ENCODE data around the gene STAT4. TPM values are rescaled to one million over a fixed set of nuclear protein-coding genes. Genes with fewer than 3 reads are reported as not detected.

The STAT4 gene
- total RNA-seq, 1 donor from 2014 or later, result 0.46 TPM

DNA sequence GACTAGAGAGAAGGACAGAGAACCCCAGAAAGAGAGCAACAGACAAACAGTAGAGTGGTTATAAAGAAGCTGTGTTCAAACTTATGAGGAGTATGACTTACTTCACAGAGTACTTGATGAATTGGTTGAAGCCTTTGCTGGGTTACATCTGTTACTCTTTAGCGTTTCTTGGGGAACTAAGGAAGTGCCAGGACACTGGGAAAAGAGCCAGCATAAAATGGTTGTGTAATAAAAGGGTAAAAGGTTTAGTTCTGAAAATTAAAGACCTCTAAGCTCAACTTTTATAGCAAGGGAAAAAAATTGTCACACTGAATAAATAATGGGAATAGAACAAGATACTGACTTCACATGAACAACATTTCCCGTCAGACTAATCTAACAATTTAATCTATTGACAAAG lies 17.0 kb upstream of the STAT4 start:
- TF ChIP-seq, protein P1, sequence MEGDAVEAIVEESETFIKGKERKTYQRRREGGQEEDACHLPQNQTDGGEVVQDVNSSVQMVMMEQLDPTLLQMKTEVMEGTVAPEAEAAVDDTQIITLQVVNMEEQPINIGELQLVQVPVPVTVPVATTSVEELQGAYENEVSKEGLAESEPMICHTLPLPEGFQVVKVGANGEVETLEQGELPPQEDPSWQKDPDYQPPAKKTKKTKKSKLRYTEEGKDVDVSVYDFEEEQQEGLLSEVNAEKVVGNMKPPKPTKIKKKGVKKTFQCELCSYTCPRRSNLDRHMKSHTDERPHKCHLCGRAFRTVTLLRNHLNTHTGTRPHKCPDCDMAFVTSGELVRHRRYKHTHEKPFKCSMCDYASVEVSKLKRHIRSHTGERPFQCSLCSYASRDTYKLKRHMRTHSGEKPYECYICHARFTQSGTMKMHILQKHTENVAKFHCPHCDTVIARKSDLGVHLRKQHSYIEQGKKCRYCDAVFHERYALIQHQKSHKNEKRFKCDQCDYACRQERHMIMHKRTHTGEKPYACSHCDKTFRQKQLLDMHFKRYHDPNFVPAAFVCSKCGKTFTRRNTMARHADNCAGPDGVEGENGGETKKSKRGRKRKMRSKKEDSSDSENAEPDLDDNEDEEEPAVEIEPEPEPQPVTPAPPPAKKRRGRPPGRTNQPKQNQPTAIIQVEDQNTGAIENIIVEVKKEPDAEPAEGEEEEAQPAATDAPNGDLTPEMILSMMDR (IDR thresholded peaks at IDR 0.05; ENCODE audit: insufficient read depth, low read length, poor library complexity, severe bottlenecking), result no peak
- no peaks in the 10 kb centered on the region for H3K36me3 ChIP-seq (ENCODE audit: control insufficient read depth, insufficient read depth, low read length)
- no peaks in the 10 kb centered on the region for H3K27me3 ChIP-seq (ENCODE audit: control insufficient read depth, insufficient read depth, low read length)
- no peak overlapping the region for H3K4me3 ChIP-seq (ENCODE audit: low read depth, low read length)
- no peak for DNase-seq (ENCODE audit: low read depth)

DNA sequence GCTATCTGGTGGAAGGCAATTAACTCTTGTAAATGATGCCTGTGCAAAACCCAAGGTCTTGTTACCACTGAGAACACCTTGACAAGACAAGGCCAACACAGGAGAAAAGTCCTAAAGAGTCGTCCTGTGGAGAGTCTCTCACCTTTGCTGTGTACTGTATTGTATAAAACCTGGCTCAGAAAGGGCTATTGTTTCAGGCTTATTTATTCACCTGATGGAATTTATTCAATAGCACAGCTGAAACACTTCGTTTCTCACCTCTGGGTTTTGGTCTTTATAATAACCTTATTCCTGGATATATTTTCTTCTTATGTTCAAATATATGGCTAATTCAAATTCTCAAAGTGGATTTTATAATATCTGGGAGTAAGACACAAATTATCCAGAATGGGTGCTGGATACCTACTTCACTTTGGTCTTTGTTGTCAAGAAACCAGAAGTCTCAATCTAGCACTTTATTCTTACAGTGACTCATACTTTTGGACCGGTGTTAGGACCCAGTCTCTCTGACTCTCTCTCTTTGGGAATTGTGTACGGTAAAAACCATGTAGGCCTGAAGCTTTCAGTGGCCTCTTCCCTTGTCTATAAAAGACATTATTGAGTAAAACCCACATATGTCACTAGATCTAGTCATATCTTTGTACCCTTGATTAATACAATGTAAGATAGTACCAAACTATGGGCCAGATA lies 16.1 kb upstream of the STAT4 start:
- no peak for DNase-seq (ENCODE audit: low read depth)
- Histone ChIP-seq H3K36me3 (ENCODE audit: control insufficient read depth, insufficient read depth, low read length) (no peaks in the 10 kb centered on the region), H3K27me3 (ENCODE audit: control insufficient read depth, insufficient read depth, low read length) (no peaks in the 10 kb centered on the region), H3K4me3 (ENCODE audit: low read depth, low read length) (no peak overlapping the region)
- TF ChIP-seq, protein P1 (IDR thresholded peaks at IDR 0.05; ENCODE audit: insufficient read depth, low read length, poor library complexity, severe bottlenecking), result no peak

DNA sequence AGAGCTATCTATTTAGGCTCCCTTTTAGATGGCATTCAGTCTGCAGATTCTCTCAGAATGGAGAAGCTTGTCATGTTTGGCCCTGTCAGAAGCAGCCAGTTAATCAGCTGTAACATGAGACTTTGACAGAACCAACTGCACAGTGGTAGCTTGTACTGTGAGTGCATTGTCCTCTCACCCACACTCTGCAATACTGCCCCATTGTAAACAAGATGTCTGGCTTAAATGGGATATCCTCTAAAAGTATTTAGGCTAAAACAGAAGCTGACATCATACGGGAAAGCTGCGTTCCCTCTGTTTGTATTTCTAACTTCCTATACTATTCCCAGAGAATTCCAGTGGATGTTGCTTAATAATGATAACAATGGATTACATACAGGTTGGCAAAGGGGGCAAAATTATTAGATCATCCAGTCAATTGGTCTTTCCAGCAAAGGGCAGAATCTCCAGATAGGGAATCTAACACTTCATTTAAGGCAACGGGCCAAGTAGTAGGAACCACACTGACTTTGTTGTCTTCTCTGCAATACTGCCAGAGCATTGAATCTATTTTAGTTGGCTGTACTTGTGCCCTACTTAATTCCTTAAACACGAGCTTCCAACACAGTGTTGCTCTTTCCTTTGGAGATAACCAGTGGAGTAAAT lies 15.4 kb upstream of the STAT4 start:
- Histone ChIP-seq H3K4me3 (ENCODE audit: low read depth, low read length) (no peak overlapping the region), H3K27me3 (ENCODE audit: control insufficient read depth, insufficient read depth, low read length) (no peaks in the 10 kb centered on the region), H3K36me3 (ENCODE audit: control insufficient read depth, insufficient read depth, low read length) (no peaks in the 10 kb centered on the region)
- no peak for DNase-seq (ENCODE audit: low read depth)
- TF ChIP-seq, protein P1 (IDR thresholded peaks at IDR 0.05; ENCODE audit: insufficient read depth, low read length, poor library complexity, severe bottlenecking), result no peak

DNA sequence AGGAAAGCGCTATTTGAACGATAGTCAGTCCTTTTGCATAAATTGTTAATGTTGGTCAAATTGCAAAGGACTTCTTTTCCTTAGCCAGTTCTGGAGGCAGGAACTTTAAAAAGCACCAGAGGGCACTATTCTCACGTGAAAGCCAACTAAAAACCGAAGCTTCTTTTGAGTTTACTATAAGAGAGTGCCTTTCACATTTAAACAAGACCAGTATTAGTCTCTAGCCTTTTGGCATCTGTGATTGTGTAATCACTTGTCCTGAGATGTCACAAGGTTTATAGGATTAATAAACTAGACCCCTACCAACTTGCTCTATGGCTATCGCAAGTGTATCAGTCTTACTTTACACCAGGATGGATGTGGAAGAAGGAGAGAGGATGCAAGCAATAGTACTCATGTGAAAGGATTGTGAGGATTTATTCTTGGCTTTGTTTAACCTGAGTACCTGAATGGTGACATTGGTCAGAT lies 14.4 kb upstream of the STAT4 start:
- H3K36me3 ChIP-seq (ENCODE audit: control insufficient read depth, insufficient read depth, low read length), result no peaks in the 10 kb centered on the region
- no peaks in the 10 kb centered on the region for H3K27me3 ChIP-seq (ENCODE audit: control insufficient read depth, insufficient read depth, low read length)
- H3K4me3 ChIP-seq (ENCODE audit: low read depth, low read length), result no peak overlapping the region
- TF ChIP-seq, protein P1 (IDR thresholded peaks at IDR 0.05; ENCODE audit: insufficient read depth, low read length, poor library complexity, severe bottlenecking), result peak; percentile 63
- DNase-seq (ENCODE audit: low read depth), result no peak

DNA sequence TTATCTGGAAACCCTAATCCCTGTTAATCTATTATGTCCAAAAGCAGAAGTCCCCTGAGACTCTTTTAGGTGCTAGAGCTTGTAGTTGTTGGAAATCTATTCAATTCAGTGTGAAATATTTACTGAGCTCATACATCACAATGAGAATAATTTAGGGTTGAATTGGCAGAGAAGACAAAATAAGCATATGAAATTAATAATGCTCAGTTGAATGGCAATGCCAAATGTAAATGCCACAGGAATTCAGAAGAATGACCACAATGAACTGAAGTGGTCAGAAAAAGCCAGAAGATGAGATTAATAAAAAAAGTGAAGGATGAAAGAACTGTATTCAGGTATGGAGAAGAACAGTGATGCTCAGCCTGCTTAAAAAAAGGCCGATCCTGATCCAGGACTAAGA lies 8.0 kb upstream of the STAT4 start:
- TF ChIP-seq, protein P1 (IDR thresholded peaks at IDR 0.05; ENCODE audit: insufficient read depth, low read length, poor library complexity, severe bottlenecking), result no peak
- no peak for DNase-seq (ENCODE audit: low read depth)
- H3K4me3 ChIP-seq (ENCODE audit: low read depth, low read length), result no peak overlapping the region
- no peaks in the 10 kb centered on the region for H3K36me3 ChIP-seq (ENCODE audit: control insufficient read depth, insufficient read depth, low read length)
- no peaks in the 10 kb centered on the region for H3K27me3 ChIP-seq (ENCODE audit: control insufficient read depth, insufficient read depth, low read length)

Data from kidney epithelial cell (primary cell).